Measurements from ENCODE around the gene LPAR1.

Gene LPAR1

DNA sequence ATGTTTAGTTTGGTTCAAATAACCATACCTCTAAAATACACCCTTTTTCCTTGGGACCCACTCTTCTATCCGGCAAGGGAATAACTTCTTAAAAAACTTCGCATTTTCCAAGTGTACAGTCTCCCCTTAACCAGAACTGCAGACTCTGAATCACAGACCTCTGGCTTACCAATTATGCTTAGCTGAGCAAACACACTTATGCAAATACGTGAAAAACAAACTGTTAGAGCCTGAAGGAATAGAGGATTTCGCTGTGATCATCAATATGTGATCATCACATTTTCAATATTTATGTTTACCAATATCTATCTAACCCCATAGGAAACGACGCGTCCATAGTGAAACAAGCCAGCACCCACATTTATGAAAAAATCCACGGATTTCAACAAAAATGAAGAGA lies 1.3 kb downstream of the LPAR1 start:
- DNase-seq, result no peak

DNA sequence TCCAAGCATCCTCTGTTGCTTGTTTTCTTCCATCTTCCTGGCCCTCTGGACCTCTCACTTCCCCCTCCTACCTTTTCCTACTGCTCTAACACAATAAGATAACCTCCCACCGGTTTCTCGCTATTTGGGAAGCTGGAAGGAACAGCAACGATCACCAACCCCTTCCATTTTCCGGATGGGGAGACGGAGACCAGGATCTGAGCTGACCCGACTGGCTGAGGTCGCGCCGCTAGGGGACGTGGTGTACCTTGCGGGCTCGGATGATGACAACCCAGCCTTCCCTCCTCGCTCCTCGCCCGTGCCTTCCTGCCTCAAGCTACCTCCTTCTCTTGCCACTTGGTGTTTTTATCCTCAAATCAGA lies 1.9 kb downstream of the LPAR1 start:
- no peak for DNase-seq

DNA sequence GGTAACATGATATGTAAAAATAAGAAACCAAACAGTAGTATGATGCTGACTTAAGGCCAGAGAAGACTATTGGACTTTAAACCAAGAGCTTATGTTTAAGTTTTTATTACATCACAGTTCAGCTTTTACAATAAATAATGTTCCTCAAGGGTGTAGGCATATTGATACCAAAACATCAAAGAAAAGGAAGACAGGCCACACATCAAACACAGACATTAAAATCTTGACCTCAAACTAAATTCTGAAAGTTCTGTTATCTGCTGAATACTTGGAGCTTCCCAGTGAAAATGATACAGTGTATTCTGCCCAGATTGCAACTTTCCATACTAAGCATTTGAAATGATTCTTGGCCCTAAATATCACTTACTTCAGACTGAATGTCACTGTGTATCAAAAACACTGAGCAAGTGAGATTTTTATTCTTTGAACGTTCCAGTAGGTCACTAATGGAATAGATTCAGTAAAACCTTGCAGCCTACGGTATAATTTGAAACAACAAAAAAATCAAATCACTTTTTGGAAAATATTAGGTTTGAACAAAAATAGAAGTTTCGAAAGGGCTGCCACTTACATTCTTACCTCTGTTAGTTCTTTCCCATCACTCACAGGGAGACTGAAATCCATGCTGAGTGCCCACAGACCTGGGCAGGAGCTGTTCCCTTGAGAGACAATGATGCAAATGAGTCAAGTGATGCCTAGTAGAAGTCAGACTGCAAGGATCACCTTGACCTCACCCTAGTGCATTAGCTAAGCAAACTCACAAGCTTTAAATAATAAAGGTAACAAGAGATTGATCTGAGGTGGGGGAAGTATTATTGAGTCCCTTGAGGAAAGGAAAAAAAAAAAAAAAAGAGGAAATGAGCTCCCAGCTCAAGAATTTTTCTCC lies 2.5 kb downstream of the LPAR1 start:
- DNase-seq, result no peak

DNA sequence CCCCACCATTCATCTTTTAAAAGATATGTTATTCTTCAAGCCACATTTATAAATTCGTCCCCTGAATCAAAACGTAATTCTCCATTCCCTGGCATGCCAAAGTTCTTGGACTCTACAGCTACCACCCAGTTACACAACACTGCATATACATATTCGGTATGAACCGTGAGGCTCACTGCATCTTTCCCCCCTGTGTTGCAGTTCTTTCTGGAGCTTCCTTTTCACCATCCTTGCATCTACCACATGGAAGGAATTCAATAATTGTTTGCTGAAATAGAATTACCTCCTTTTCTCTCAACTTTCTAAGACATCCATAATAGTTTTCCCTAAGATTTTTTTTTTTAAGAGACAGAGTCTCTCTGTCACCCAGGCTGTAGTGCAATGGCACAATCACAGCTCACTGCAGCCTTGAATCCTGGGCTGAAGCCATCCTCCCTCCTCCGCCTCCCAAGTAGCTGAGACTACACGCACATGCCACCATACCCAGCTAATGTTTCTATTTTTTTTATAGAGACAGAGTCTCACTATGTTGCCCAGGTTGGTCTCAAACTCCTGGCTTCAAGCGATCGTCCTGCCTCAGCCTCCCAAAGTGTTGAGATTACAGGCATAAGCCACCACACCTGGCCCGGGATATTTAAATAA lies 3.3 kb downstream of the LPAR1 start:
- DNase-seq, result no peak

DNA sequence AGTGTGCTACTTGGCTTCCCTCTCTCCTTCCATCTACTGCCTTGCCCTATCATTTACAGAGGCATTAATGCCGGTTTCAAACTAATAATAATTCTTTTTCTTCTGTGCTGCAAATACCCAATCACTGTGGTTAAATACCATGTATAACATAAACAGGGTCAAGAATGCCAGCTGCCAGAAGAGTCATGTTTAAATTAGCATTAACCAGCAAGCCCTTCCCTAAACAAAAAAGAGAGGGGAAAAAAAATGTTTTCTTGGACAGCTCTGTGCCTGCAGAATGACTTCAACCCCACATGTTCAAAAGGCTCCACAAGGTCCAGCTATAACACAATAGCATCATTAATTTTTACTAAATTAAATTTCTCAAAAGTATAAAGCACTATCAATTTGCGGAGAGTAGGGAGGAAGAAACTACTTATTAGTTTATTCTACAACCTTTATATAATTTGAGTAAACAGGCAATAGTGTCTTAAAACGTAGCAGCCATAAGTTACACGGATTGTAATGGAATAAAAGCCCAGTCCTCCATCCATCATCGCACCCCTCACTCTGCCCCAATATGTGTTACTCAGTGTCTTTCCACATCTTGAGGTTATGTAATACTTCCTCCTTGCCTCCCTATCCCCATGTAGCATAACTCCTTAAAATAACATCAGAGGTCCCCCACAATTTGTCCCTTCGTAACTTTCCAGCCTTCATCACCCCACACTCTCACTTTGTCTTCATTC lies 3.9 kb downstream of the LPAR1 start:
- no peak for DNase-seq

DNA sequence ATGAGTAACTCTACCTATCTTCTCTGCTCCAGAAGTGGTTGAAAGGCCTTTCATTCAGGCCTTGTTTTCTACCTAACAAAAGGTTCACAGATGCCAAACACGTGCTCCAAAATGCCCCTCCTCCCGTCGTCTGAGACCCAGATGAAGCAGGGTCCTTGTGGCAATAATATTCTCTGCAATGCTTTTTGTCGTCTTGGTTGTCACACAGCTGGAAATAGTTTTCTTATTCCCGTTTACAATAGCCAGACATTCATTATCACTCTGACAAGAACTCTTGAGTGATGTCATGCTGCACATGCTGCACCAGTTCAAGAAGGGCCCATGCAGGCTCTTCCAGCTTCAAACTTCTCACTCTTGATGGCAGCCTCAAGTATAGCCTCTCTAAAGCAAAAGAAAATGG lies 7.8 kb downstream of the LPAR1 start:
- DNase-seq, result no peak

DNA sequence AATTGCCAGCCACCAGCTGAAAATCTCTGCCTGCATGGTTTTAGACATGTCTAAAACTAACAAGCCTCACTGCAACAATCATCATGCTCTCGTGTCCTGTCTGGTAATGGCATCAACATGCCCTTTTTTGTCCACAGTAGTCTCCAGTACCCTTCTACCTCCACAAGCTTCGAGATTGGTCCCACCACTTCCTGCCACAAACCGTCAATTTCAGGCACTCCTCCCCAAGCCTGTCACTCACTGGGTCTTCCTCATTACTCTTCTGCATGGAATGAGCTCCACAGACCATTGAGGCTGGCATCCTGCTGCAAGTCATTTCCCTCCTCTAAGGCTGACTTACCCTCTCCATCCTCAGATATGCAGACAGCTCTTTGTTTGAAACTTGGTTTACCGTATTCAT lies 9.0 kb downstream of the LPAR1 start:
- no peak for DNase-seq

DNA sequence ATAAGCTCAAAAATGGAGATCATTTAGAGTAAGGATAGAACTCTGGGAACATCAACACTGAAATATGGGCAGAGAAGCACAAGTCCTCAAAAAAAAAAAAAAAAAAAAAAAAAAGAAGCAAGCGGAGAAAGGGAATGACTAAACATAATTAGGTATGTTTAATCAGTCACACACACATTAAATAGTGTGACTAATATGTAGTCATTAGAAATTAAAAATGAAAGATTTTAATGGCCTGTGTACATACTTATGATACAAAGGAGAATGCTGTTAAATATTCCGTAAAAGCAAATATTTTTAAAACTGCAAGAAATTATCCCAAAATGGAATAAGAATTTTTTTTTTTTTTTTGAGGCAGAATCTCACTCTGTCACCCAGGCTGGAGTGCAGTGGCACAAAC lies 10.5 kb downstream of the LPAR1 start:
- no peak for DNase-seq

DNA sequence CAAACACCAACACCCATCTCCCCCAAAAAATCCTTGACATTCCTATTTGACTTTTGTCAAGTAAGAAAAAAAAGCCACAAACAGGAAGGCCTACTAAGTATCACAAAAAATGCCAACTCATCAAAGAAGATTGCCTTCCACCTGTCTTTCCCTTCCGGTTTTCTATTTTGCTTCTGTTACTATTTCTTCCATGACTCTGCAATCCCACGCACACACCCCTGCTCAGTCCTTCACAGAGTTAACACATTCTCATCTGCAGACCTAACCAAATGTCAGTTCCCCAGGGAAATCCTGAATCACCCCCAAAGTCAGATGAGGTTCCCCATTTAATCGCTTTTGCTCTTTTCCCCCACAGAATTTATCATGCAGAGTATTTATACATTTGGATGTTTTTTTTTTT lies 15.1 kb downstream of the LPAR1 start:
- no peak for DNase-seq

DNA sequence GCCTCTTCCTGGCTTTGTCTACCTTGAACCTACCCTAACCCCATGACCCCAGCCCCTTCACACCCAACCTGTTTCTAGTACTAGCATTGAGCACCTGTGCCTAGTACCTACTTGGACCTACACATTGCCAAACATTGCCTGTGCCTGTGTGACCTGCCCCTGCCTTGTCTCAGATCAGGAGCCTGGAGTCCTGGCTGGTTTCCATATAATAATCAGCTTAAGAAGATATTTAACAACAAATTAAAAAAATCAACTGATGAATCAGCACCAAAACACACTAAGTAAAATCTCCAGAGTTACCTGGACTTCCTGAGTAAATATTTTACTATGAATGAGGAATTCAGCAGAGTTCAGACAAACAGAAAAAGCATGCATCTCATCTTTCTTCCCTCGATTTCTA lies 17.7 kb downstream of the LPAR1 start:
- DNase-seq, result no peak

DNA sequence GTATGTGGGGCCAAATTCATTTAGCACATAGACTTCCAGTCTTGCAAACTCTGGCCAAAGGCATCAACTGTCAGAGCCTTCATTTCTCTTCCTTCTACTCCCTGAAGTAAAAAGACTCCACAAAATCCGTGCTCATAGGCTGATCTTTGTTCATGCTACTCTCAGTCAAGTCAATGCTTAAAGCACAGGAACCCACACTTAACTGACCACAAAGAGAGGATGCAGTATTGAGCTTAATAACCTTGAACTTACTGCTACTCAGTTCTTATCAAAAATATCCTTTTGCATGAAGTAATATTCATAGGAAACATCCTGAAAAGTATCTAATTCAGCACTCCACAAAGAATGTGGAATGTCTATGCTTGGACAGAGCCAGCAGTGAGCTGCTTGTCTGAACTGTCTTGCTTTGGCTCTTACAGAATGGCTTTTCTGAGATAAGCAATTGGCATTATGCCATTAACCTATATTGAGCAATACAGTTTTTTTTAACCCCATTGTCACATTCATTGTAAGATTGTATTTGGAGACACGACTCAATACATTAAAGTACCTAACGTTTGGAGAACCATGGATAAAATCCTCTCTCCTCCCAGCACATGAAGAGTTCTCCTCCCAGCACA lies 21.7 kb downstream of the LPAR1 start:
- DNase-seq, result no peak

DNA sequence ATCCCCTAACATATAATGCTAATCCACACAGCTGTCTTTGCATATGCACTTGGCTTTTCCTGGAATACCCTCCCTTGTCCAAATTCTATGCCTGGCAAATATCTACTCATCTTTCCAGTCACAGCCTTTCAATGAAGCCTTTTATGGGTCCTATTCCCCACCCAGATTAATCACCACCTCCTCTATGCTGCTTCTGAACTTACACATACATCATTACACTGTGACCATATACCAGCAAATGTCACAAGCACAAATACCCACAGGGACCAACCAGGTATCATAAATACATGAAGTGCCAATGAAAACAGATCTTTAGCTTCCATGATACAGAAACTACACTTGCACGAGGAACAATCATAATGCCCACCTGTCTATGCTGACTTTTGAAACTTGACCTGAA lies 22.3 kb downstream of the LPAR1 start:
- DNase-seq, result no peak

DNA sequence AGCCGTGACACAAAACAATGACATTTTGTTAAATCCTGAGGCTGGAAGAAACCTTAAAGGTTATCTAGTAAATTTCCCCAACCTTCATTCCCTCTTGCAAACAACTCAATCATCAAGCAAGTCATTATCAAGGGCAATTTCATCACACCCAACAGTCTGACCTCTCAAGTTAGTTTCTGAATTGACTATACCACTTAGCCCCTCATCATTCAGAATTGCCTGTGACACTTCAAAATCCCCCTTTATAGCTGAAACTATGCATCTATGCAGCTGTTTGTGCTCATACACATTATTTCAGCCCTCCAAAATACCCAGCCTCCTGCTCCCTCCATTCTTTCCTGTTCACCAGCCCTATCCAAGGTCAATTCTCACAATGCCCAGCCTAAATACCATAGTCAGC lies 24.6 kb downstream of the LPAR1 start:
- DNase-seq, result no peak

DNA sequence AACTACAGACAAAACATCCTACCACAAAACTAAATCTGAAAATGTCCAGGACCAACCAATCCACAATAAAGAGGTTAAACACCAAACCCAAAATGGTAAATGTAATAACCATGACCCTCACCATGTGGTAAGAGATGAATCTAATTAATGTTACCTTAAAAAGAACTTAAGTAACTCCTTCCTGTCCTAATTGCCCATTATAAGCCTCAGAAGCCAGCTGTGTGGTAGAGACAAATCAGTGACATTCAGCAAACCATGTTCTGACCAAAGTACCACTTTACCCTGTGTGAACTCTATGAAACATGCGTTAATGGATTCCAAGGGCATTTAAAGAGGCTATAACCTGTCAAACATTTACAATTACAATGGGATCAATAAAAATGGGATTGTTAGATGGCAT lies 25.0 kb downstream of the LPAR1 start:
- DNase-seq, result no peak

DNA sequence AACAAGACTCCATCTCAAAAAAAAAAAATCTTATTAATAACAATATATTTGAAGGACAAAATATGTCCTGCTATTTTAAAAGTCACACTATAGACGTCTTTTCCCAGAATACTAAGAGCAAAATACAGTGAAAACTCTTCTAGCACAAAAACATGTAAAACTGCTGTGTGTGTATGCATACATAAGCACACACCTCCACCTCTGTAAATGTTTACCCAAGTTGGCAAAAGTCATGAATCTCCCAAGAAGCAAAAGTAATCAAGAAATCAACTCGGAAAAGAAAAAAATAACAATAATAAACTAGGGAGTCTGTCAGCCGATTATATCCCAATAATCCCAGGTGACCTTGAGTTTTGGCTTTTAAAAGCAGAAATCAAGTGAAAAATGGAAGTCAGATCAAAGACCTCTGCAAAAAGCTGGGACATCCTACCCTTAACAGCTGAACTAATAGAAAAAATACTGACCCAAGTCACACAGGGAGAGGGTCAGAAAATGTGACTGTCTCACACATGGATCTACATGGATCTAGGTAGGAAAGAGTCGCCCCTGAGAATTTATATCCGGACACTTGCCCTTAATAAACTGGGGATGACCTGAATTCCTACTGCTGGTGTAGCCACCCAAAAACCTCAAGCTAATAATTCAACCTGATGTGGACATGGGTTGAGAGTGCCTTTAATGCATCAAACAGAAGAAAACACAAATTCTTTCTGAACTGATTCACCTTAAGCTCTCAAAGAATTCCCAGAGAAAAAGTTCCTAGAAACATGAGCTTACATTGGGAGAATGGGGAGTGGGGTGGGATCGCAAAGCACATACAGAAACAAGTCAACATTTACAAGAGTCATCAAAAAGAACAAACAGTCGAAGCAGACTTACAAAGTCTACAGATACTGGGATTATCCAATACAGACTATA lies 29.9 kb downstream of the LPAR1 start:
- no peak for DNase-seq

DNA sequence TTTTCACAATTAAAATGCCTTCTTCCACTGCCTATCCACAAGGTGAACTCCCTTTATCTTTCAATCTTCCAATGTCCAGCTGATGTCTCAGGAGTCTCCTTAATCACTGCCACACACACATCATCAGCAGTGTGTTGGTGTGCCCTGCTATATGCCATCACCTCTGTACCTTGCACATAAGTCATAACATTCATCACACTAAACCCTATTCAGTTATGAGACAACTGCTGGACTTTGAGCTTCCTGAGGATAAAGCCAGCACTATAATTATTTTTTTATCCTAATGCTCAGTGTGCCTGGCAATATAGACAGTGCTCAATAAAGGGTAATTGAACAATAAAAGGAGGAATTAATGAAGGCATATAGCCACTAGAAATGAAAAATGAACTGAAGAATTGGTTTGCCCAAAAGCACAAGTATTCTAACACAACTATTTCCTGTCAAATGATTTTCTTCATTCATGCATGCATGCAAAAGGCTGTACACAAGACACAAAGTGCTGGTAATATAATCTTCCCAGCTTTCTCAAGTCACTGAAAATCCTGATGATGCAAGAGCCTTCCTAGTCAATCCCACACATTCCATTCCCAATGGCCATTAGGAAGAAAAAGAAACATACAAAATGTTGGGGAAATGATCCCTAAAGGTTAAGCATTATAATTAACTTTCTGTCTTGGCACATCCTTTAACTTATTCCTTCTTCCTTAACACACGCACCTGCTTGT lies 32.4 kb downstream of the LPAR1 start:
- no peak for DNase-seq

DNA sequence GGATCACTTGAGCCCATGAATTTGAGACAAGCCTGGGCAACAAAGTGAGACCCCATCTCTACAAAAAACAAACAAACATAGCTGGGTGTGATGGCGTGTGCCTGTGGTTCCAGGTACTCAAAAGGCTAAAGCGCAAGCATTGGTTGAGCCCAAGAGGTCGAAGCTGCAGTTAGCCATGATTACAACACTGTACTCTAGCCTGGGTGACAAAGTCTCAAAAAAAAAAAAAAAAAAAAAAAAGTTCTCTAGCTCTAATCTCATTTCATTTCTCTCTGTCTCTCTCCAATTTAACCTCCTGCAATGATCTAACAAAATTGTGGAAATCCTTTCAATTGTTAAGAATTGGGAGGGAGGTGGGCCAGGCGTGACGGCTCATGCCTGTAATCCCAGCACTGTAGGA lies 33.3 kb downstream of the LPAR1 start:
- DNase-seq, result no peak

DNA sequence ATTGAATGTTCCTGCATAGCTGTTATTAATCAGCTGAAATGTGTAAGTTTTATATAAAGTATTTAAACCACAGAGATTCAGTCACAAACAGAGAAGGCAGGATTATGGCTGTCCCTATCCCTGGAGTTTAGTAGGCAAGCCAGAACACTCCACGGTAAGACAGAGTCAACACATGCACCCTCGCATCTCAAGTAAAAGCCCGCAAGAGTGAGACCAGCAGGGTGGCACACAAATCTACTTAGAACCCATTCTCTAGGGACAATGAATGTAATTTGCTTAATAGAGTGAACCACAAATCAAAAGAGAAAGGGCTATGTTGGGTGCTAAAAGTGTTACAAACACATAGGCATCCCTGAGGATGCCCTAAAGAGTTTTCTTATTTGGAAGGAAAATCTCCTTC lies 35.1 kb downstream of the LPAR1 start:
- DNase-seq, result no peak

DNA sequence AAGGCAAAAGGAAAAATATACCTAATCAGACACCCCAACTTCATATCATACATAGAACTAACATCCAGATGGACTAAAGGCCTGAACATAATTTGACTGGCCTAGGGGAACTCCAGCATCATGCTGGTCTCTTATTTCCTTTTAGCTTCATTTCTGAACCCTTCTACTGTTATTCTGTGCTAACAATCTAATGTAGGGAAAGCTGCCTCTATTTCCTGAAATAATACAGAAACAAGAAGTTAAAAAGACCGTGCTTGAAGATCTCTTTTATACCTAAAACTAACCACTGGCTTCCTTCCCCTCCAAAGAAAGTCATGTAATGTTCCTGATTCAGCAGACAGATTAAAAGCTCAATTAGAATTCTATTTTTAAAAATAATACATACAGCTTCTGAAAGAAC lies 36.7 kb downstream of the LPAR1 start:
- no peak for DNase-seq

DNA sequence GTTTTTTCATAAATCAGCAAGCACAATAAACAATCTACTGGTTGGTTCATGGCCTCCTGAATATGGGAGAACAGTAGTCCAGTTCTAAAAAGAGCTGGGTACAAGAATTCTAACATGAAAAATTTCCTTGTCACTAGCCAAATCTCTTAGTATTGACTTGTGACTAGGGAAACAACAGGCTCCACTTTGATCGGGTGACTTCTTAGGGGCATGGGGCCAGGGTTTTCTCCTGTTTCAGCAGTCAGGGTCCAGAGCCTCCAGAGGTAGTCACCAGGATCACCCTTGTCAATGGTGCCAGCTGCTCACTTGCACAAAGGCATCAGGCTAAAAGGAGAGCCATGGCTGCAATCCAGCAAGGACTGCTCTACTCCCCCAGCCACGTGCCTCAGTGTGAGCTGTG lies 38.1 kb downstream of the LPAR1 start:
- DNase-seq, result no peak

DNA sequence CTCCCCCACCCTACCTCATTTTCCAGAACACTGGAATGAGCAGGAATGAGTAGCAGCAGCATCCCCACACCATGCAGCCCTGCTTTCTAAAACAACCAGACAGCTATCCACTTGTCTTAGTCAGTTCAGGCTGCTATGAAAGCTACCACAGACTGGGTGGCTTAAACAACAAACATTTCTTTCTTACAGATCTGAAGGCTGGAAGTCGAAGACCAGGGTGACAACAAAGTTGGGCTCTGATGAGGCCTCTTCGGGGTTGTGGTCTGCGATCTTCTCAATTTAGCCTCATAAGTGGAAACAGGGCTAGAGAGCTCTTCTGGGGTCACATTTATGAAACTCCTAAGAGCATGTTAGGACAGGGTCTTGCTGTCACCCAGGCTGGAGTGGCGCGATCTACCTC lies 38.9 kb downstream of the LPAR1 start:
- DNase-seq, result no peak

DNA sequence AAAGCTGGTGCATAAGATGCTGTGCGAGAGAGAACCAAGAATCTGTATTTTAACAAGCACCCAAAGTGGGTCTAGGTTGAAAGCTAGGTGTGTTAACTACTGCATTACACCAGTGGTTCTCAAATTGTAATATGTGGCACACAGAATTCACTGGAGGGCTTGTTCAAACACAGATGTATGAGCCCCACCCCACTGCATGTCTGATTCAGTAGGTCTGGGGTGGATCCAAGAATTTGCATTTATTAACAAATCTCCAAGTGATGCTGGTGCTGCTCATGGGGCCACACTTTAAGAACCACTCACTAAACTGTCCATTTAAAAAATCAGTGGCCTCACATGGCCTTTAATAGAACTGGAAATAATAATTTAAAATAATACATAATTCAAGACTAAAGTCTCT lies 40.4 kb downstream of the LPAR1 start:
- no peak for DNase-seq
